Large intestine (tissue), 3 donors: ENCODE data around the gene PPT1. TPM values are rescaled to one million over a fixed set of nuclear protein-coding genes. Genes with fewer than 3 reads are reported as not detected.
A peak's percentile ranks its signal among the peaks of the same experiment; 100 is the strongest.

Source experiments
- DNase-seq, 2 donors: peaks; one replicate each; pipeline versions ENCODE4 v3.0.0 to v3.0.0-alpha.2; 2013
- H3K27ac ChIP-seq: one replicate; pipeline ENCODE4 v1.5.1; 2013; ENCODE audit warnings: low read length
- H3K27me3 ChIP-seq: 2 replicates; pipeline ENCODE4 v1.6.1; 2013; ENCODE audit warnings: low read length; ENCODE audit not compliant: control insufficient read depth, insufficient read depth
- H3K36me3 ChIP-seq: 2 replicates; pipeline ENCODE4 v1.6.1; 2013; ENCODE audit warnings: low read length; ENCODE audit not compliant: control insufficient read depth, insufficient read depth
- H3K4me1 ChIP-seq: one replicate; pipeline ENCODE4 v1.6.1; 2013; ENCODE audit warnings: low read length; ENCODE audit not compliant: control insufficient read depth, insufficient read depth
- H3K4me3 ChIP-seq: one replicate; pipeline ENCODE4 v1.5.1; 2013; ENCODE audit warnings: low read length
- H3K9me3 ChIP-seq: one replicate; pipeline ENCODE4 v1.6.1; 2013; ENCODE audit warnings: mild to moderate bottlenecking, low read depth, low read length, moderate library complexity; ENCODE audit not compliant: control insufficient read depth
- WGBS: methylation state at CpG from one replicate; pipeline ENCODE4 v1.1.5; 2013; ENCODE audit warnings: low lambda C conversion rate; ENCODE audit not compliant: insufficient coverage; 5-methylcytosine and 5-hydroxymethylcytosine counted together
- polyA plus RNA-seq: library from polyadenylated mRNA; unstranded; fragments of 120-200 nt; gene quantifications from one replicate; pipeline ENCODE4 v1.2.1, GENCODE V29; 2013

PPT1 gene
- polyA plus RNA-seq, 1 donor, result 66.3 TPM

DNA sequence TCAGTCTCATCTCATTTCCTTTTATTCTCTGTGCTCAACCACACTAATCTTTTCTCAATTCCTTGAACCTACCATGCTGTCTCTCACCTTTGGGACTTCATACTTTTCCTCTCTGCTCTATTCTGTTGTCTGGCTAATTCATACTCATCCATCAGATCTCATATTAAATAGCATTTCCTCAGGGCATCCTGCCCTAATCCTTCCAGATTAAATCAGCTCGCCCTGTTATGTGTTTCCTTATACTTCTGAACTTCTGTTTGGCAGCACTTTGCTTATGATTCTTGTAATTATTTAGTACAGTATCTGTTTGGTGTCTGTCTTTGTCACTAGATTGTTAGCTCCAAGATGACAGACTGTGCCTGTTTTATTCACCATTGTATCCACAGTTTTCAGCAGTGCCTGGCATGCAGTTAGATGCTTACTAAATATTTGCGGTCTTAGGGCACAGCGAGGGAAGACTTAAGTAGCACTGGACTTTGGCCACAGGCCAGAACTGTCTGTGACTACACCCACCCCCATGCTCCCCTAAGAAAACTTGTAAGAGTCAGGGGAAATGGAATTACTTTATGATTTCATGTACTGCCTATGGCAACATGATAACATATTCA, 66.4 kb downstream of the PPT1 start:
- 60% methylated on average over 1 of the region's 3 CpGs for WGBS
- Histone ChIP-seq H3K27ac (peak overlapping the region; percentile 77), H3K4me1 (peaks cover 22% of the 10 kb centered on the region), H3K4me3 (no peak overlapping the region), H3K9me3 (peaks cover 7% of the 10 kb centered on the region), H3K27me3 (no peaks in the 10 kb centered on the region), H3K36me3 (no peaks in the 10 kb centered on the region)
- DNase-seq, result peak; percentile 49 to 78

DNA sequence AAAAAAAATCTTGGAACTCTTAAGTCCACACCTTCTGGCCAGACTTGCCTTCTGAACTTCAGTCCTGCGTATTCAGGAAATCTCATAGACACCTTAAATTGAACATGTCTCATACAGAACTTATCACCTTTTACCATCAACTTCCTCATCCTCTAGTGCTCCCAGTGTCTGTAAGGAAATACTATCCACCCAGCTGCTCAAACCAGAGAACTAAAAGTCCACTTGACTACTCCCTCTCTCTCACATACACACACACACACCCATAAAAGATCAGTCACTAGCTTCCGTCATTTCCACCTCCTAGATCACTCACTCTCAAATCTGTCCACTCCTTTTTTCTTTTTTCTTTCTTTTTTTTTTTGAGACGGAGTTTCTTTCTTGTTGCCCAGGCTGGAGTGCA, 67.4 kb downstream of the PPT1 start:
- H3K27me3 ChIP-seq, result no peaks in the 10 kb centered on the region
- no peak overlapping the region for H3K4me3 ChIP-seq
- peak overlapping the region; percentile 77 for H3K27ac ChIP-seq
- H3K36me3 ChIP-seq, result no peaks in the 10 kb centered on the region
- DNase-seq, result peak; percentile 80 to 92
- peaks cover 22% of the 10 kb centered on the region for H3K4me1 ChIP-seq
- 17% methylated on average over 1 of the region's 3 CpGs for WGBS
- H3K9me3 ChIP-seq, result peaks cover 7% of the 10 kb centered on the region

DNA sequence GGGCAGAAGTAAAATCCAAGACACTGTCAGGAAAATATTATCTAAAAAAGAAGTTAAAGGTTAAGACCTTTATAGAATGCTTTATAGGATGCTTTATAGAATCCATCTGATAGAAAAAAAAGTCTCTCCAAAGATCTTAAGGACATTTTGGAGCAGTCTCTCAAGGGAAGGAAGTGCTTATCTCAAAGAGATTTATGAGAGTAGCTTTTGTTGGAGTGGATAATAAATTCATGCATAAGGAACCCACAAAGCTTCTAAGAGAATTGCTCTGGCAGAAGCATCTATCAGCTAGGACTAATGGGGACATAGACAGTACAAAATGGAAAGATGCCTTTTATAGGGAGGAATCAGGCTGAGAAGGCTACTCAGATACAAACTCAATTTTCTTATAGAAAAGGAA, 69.4 kb downstream of the PPT1 start:
- H3K27ac ChIP-seq, result no peak overlapping the region
- no peaks in the 10 kb centered on the region for H3K27me3 ChIP-seq
- H3K36me3 ChIP-seq, result no peaks in the 10 kb centered on the region
- H3K9me3 ChIP-seq, result peaks cover 7% of the 10 kb centered on the region
- DNase-seq, result no peak
- peaks cover 22% of the 10 kb centered on the region for H3K4me1 ChIP-seq
- H3K4me3 ChIP-seq, result no peak overlapping the region

DNA sequence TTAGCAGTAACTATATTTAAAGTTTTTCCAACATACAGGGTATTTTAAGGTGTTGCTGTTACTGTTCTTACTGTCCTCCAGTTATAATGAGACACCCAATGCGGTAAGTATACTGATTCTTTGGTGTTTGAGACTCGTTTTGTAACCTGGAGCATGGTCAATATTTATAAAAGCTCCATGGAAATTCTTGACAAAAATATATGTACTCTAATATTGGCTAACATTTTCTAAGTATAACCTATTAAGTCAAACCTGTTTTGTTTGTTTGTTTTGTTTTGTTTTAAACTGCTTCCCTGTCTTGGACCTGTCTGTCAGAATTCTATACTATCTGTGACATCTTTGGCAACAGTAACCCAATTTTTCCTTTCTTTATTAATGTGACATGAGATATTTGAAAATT, 72.4 kb downstream of the PPT1 start:
- no peak for DNase-seq
- Histone ChIP-seq H3K4me1 (peaks cover 3% of the 10 kb centered on the region), H3K27me3 (no peaks in the 10 kb centered on the region), H3K36me3 (no peaks in the 10 kb centered on the region), H3K4me3 (no peak overlapping the region), H3K9me3 (peaks cover 7% of the 10 kb centered on the region), H3K27ac (no peak overlapping the region)
- WGBS, result 40% methylated on average over 1 of the region's 2 CpGs

DNA sequence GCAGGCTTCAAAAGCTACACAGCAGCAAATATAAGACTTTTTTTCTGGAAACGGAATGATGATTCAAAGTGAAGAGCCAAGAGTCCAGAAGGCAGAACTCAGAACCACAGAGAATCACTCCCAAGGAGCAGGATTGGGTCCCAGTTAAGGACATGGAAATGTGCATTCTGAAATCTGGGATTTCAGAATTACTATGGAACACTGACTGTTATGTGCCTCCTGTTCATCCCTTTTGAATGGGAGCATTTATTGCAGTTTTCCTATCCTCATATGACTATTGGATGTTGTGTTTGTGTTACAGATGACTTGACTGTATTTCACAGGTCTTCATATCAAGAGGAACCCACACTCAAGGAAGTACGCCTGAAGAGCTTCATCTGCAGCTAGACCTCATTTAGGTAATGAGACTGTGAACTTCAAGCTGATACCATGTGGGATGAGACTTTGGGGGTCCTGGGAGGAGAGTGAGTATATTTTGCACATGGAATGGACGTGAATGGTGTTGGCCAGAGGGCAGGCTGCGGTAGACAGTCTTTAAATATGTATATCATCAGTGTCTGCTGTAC, 73.6 kb downstream of the PPT1 start:
- WGBS, result no CpG with 5 or more reads among the region's 4 CpGs
- Histone ChIP-seq H3K4me1 (no peaks in the 10 kb centered on the region), H3K36me3 (no peaks in the 10 kb centered on the region), H3K4me3 (no peak overlapping the region), H3K9me3 (peaks cover 7% of the 10 kb centered on the region), H3K27ac (no peak overlapping the region), H3K27me3 (no peaks in the 10 kb centered on the region)
- DNase-seq, result no peak

Other genes starting within 250 kb of the PPT1 start
- 24.0 TPM for gene TRIT1, start 213.7 kb downstream of the PPT1 start, polyA plus RNA-seq
- gene MYCL, start 195.3 kb downstream of the PPT1 start, polyA plus RNA-seq, result 8.5 TPM
- 27.1 TPM for gene MFSD2A, start 142.1 kb downstream of the PPT1 start, polyA plus RNA-seq
- 198 TPM for gene CAP1, start 56.5 kb downstream of the PPT1 start, polyA plus RNA-seq
- gene RLF, start 64.1 kb upstream of the PPT1 start, polyA plus RNA-seq, result 19.0 TPM
- gene TMCO2, start 150.7 kb upstream of the PPT1 start, polyA plus RNA-seq, result not detected
- gene ZMPSTE24, start 161.0 kb upstream of the PPT1 start, polyA plus RNA-seq, result 45.9 TPM
- 11.0 TPM for gene COL9A2, start 220.0 kb upstream of the PPT1 start, polyA plus RNA-seq